Tracheal epithelial cell (primary cell): Measurements from ENCODE around the gene ZDHHC18. TPM values are rescaled to one million over a fixed set of nuclear protein-coding genes. Genes with fewer than 3 reads are reported as not detected.

Experiments used
- total RNA-seq: library from RNA; depleted of rRNA; stranded (reverse); fragments of >200 nt; gene quantifications from 2 replicates; pipeline ENCODE4 v1.2.1, GENCODE V29; 2014

ZDHHC18 gene, protein sequence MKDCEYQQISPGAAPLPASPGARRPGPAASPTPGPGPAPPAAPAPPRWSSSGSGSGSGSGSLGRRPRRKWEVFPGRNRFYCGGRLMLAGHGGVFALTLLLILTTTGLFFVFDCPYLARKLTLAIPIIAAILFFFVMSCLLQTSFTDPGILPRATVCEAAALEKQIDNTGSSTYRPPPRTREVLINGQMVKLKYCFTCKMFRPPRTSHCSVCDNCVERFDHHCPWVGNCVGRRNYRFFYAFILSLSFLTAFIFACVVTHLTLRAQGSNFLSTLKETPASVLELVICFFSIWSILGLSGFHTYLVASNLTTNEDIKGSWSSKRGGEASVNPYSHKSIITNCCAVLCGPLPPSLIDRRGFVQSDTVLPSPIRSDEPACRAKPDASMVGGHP
- 7.7 and 13.5 TPM in 2 replicates for total RNA-seq

DNA sequence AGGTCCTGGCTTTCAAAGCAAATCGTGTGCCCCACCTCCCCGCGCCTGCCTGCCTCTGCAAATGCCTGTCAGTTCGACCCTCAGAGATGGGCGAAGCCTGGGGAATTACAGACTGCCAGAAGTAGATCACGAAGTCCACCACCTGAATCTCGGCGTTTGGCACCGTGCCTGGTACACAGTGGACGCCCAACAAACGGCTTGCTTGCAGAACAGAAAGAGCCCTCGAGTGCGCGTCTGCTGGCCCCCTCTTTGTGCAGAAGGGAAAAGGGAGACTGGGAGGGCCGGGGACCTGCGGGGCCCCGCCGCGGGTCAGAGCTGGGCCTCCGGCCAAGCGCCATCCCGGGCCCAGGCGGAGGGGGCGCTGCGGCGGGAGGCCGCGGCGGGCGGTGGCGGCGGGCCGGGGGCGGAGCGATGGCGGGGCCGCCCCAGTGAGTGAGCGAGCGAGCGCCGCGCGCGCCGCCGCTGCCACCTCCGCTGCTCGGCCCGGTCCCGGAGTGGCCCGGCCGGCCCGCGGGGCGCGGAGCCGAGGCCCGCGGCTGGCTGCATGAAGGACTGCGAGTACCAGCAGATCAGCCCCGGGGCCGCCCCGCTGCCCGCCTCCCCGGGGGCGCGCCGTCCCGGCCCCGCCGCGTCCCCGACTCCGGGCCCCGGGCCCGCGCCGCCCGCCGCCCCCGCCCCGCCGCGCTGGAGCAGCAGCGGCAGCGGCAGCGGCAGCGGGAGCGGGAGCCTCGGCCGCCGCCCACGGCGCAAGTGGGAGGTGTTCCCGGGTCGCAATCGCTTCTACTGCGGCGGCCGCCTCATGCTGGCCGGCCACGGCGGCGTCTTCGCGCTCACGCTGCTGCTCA is at the start of gene ZDHHC18:
ZDHHC18 (plus strand) TSS at position 428 of the 845 bp plus-strand sequence; CDS start at position 545, 117 bp downstream.

DNA sequence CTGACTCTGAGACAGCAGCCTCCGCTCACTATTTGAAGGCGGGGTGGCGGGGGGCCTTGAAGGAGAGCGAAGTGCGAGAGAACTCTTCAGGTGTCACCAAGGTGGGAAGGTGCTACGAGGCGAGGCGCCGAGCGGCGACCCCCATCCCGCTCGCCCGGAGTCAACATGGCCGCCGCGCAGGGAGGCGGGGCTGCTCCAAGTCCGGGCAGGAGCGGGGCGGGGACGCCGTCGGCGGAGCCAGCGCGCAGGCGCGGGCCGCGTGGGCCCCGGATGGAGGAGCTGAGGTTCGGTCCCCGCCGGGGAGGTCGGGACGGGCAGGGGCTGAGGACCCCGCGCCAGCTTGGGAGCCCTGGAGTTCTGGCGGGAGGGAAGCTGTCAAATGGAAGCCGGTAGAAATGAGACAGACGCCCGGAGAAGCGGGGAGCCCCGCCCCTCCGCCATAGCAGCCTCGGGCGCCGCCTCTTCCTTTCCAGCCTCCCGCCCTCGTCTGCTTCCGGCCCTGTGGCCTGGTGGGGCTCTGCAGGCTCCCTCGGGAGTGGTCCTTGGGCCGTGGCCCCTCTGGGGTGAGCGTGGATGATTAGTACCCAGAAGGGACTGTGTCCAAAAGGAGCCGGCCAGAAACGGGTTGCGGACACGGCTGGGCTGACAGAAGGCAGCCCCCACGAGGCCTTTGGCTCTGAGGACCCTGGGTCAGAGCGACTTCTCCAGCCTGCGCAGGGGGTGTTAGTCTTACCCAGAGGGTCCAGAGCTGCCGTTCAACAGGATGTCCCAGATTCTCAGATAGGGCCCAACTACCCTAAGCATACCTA is 38.6 kb upstream of the ZDHHC18 start, which contains the start of gene PIGV:
PIGV (plus strand) TSS at position 245 of the 809 bp plus-strand sequence. CDS start 2,866 bp downstream, outside the sequence.

DNA sequence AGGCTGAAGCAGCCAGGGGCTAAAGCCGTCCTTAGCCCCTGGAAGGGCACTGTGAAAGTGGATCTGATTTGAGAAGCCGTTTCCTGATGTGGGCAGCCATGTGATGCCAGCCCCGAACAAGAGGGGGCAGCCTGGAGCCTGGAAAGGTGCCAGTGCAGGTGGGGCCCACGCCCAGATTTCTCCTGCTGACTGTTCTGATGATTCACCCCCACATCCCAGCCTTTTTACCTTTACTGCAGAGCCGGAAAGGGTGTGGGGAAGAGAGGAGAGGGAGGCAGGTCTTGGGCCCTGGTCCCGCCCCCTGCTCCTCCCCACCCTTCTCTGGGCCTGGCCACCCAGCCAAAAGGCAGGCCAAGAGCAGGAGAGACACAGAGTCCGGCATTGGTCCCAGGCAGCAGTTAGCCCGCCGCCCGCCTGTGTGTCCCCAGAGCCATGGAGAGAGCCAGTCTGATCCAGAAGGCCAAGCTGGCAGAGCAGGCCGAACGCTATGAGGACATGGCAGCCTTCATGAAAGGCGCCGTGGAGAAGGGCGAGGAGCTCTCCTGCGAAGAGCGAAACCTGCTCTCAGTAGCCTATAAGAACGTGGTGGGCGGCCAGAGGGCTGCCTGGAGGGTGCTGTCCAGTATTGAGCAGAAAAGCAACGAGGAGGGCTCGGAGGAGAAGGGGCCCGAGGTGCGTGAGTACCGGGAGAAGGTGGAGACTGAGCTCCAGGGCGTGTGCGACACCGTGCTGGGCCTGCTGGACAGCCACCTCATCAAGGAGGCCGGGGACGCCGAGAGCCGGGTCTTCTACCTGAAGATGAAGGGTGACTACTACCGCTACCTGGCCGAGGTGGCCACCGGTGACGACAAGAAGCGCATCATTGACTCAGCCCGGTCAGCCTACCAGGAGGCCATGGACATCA is 36.5 kb downstream of the ZDHHC18 start, which contains the start of gene SFN:
SFN (plus strand) TSS at position 369 of the 904 bp plus-strand sequence; CDS start at position 433, 64 bp downstream.

DNA sequence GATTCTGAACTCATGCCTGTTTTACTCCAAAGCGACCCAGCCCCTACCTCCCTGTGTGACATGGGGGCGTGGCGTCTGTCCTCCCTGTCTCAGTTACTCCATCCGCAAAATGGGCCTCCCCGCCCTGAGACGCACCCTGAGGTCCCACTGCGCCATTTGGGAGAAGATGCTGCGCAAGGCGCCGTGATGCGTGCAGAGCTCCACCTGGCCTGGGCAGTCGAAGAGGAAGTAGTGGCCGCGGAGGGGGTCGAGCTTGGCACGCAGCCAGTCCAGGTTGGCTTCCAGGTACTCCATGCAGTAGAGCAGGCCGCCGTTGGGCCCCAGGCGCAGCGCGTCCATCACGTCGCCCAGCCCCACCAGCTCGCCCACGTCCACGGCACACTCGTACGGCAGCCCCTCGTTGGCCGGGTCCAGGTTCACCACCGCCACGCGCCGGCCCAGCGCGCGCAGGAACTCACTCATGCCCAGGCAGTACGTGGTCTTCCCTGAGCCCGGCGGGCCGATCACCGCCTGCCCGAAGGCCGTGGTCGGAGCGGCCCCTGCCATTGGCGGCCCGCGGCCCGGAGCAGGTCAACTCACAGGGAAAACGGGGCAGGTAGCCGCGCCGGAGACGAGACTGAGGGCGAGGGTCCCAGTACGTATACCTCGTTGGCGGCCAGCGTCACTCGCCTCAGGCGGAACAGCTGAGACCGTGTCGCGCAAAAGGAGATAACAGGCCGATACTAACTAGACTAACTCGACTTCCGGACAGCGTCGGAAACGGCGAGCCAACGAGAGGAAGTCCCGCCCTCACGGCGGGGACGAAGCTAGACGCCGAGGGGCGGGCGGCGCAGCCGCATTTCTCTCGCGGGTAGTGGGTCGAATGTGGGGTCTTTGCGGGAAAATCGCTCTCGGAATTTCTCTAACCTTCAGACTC is 63.3 kb downstream of the ZDHHC18 start, which contains the start of gene GPN2:
GPN2 (minus strand) TSS at position 733 of the 916 bp plus-strand sequence; CDS start at position 546, 187 bp downstream.

DNA sequence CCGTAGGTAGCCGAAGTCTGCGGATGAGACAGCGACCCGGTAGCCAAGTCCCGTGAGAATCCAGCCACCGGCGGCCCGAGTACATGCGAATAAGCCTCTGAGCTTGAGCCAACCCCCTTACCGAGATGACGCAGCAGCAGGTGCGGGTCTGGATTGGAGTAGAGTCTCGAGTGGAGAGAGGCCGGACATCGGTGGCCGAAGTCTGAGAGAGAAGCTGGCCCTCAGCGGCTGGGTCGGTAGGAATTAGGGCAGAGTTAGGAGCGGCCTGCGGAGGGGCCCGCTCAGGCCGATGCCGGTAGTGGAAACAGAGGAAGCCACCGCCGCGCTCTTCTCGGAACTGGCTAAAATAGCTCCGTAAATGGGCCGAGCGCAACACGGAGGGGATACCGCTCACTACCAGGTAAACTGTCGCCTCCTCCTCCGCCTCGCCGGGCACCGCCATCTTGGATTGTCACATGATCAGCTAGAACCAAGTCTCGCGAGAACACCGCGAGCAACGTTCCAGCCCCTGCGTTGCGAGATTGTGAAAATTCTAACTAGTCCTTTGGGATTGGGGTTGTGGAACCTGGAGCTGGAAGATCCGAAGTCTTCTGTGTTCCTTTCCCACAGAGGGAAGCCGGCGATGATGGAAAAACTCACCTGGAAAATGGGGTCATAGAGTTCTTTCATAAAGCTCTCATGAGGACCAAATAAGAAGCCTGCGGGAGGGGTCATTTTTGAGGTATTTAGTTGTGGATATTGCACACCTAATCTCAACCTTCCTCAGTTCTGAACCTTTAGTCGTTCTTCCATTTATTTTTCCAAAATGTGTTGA is 73.7 kb downstream of the ZDHHC18 start, which contains the start of gene GPATCH3:
GPATCH3 (minus strand) TSS at position 467 of the 814 bp plus-strand sequence; CDS start at position 442, 25 bp downstream.

Other genes with a start within 250 kb of the ZDHHC18 start
- gene ARID1A, start 130.7 kb upstream of the ZDHHC18 start, total RNA-seq: 10.4 and 13.6 TPM in 2 replicates
- 16.1 and 21.5 TPM in 2 replicates for gene PIGV, start 38.7 kb upstream of the ZDHHC18 start, total RNA-seq
- gene SFN, start 36.5 kb downstream of the ZDHHC18 start, total RNA-seq: 704 and 1,068 TPM in 2 replicates
- 8.4 and 9.2 TPM in 2 replicates for gene GPN2, start 63.6 kb downstream of the ZDHHC18 start, total RNA-seq
- 5.1 and 8.4 TPM in 2 replicates for gene GPATCH3, start 73.8 kb downstream of the ZDHHC18 start, total RNA-seq
- gene NR0B2, start 87.3 kb downstream of the ZDHHC18 start, total RNA-seq: not detected in 2 replicates
- 11.9 and 18.8 TPM in 2 replicates for gene NUDC, start 95.1 kb downstream of the ZDHHC18 start, total RNA-seq
- 14.2 and 21.1 TPM in 2 replicates for gene KDF1, start 133.8 kb downstream of the ZDHHC18 start, total RNA-seq
- 26.0 and 42.2 TPM in 2 replicates for gene TRNP1, start 167.0 kb downstream of the ZDHHC18 start, total RNA-seq
- 50.1 and 60.7 TPM in 2 replicates for gene TENT5B, start 186.2 kb downstream of the ZDHHC18 start, total RNA-seq